GM23338 (cell line): ENCODE measurements around the gene B4GALT2.

ENCODE experiments used
- CREB1 ChIP-seq: fragments of 250-450 bp; sonication (Bioruptor Pico); IDR thresholded peaks from 2 replicates; pipeline ENCODE4 v1.5.0; 2020; ENCODE audit warnings: low read depth, mild to moderate bottlenecking, moderate library complexity
- CTCF ChIP-seq, 2 experiments: fragments of 200-600 bp in 1 of 2; sonication (generic) in 1 of 2; conservative IDR thresholded peaks; 2 replicates each; pipeline versions ENCODE4 v1.5.1 to v1.6.1; 2016 to 2017; ENCODE audit warnings: antibody characterized with exemption in 2 of 2, low read depth in 2 of 2, mild to moderate bottlenecking in 2 of 2, moderate library complexity in 1 of 2
- ETS1 ChIP-seq: IDR thresholded peaks from 2 replicates; pipeline ENCODE4 v1.6.1; 2016; ENCODE audit warnings: antibody characterized with exemption
- EZH2 ChIP-seq: fragments of 200-600 bp; sonication (generic); IDR thresholded peaks from one replicate; pipeline ENCODE4 v1.8.0; 2017; ENCODE audit warnings: antibody characterized with exemption, mild to moderate bottlenecking, low read depth; ENCODE audit not compliant: unreplicated experiment
- EZH2phosphoT487 ChIP-seq: fragments of 200-600 bp; sonication (generic); IDR thresholded peaks from one replicate; pipeline ENCODE4 v1.8.1; 2018; ENCODE audit warnings: antibody characterized with exemption; ENCODE audit not compliant: unreplicated experiment
- JUNB ChIP-seq: IDR thresholded peaks from one replicate; pipeline ENCODE4 v1.6.1; 2016; ENCODE audit warnings: antibody characterized with exemption; ENCODE audit not compliant: unreplicated experiment
- NANOG ChIP-seq: IDR thresholded peaks from 2 replicates; pipeline ENCODE4 v1.6.1; 2016; ENCODE audit warnings: antibody characterized with exemption, borderline replicate concordance
- POLR2AphosphoS5 ChIP-seq: IDR thresholded peaks from 2 replicates; pipeline ENCODE4 v1.6.1; 2016; ENCODE audit warnings: antibody characterized with exemption, low read depth
- REST ChIP-seq: IDR thresholded peaks from one replicate; pipeline ENCODE4 v1.6.1; 2018; ENCODE audit warnings: antibody characterized with exemption; ENCODE audit not compliant: unreplicated experiment
- STAT1 ChIP-seq: IDR thresholded peaks from one replicate; pipeline ENCODE4 v1.6.1; 2016; ENCODE audit warnings: antibody characterized with exemption; ENCODE audit not compliant: unreplicated experiment
- ZNF114 ChIP-seq: fragments of 250-450 bp; sonication (Bioruptor Pico); IDR thresholded peaks from 2 replicates; pipeline ENCODE4 v1.5.0; 2020; ENCODE audit warnings: mild to moderate bottlenecking, moderate library complexity
- ZNF331 ChIP-seq: fragments of 250-450 bp; sonication (Bioruptor Pico); IDR thresholded peaks from 2 replicates; pipeline ENCODE4 v1.5.0; 2020; ENCODE audit warnings: low read depth, mild to moderate bottlenecking, moderate library complexity
- ZNF462 ChIP-seq: fragments of 250-450 bp; sonication (Bioruptor Pico); IDR thresholded peaks from 2 replicates; pipeline ENCODE4 v1.5.0; 2020; ENCODE audit warnings: mild to moderate bottlenecking, moderate library complexity

GRCh38 chr1:44024903-44025525, 46.0 kb downstream of the B4GALT2 start:
- TF ChIP-seq CTCF (conservative IDR thresholded peaks at IDR 0.05; ENCODE audit: low read depth in 2 of 2), result no peak
- TF ChIP-seq JUNB, result no peak
- no peak for TF ChIP-seq ZNF114 (CRISPR knock-in tag)
- TF ChIP-seq POLR2AphosphoS5, result no peak
- no peak for TF ChIP-seq CREB1
- TF ChIP-seq EZH2, result no peak
- TF ChIP-seq EZH2phosphoT487, result no peak
- no peak for TF ChIP-seq REST
- TF ChIP-seq ZNF462 (CRISPR knock-in tag), result no peak
- no peak for TF ChIP-seq NANOG
- no peak for TF ChIP-seq STAT1
- TF ChIP-seq ZNF331 (CRISPR knock-in tag), result no peak
- TF ChIP-seq ETS1, result no peak
